Activated CD4-positive, alpha-beta T cell treated with anti-CD3 and anti-CD28 coated beads for 24 hours (primary cell): ENCODE data around the gene ATP5F1D.

ENCODE experiments used
- DNase-seq, 2 donors: peaks; one replicate each; pipeline ENCODE4 v3.0.0-alpha.2; 2020; ENCODE audit warnings: low read depth in 2 of 2

The ATP5F1D gene

GRCh38 chr19:1291761-1292418, 50.3 kb downstream of the ATP5F1D start:
- DNase-seq: no peak

DNA sequence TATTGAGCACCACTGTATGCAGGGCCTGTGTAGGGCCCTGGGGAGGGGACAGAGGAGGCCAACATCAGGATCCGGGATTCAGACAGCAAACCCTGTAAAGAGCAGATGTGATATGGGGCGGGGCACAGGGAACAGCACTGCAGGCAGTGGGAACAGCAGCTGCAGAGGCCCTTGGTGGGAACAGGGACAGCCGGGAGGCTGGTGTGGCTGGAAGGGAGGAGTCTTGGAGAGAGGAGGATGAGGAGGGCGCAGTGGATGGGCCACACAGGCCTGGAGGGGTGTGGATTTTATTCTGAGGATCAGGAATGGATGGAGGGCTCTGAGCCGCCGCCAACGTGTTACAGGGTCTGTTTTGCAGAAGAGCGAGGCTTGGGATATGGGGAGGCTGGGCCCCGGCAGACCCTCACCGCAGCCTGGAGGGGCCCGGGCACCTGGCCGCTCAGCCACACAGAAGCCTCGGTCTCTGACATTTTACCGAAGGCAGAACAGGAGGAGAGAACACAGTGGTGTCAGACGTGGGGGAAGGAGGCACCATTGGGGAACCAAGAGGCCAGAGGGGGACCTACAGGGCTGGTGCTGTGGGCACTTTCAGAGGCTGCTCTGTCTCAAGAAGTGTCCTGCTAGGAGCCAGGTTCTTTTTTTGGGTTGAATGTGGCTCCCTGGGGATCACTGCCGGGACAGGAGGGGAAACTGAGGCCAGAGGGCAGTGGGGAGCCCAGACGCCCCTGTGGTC, 51.0 kb downstream of the ATP5F1D start:
- DNase-seq: no peak

DNA sequence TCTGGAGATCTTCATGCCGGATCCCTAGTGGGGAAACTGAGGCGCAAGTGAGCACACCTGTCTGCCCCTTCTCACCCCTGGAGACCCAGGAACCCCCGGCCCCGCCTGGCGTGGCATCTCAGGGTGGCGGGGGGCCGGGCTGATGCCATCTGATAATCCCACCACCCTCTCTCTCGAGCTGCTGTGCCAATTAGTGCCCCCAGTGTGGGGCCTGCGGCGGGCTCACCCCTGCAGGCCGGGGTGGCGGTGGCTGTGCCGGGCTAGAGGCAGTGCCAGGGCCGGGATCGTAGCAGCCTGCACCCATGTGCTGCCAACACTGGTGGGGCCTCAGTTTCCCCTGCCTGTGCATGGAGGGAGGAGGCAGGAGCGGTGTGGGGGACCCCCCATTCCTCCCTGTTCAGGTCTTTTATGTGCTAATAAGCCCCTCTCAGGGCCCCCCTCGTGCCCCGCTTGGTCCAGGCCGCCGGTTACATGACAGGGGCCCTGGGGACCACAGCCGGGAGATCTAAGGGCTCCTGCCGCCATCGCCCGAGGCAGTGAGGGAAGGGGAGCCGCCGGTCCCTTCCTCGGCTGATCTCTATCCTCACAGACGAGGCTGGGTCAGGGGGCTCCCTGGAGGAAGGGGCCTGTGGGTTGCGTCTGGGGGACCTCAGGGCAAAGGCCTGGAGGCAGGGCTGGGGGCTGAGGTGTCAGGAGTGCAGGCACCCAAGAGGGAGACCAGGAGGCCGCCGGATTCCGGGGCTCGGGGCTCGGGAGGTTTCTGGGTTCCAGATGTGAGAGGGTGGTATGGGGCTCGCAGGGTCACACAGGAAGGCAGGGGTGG, 52.4 kb downstream of the ATP5F1D start:
- no peak for DNase-seq
